Duodenal mucosa (tissue), 2 donors: Measurements from ENCODE around the gene TOM1L1.

Source experiments
- H3K27ac ChIP-seq: one replicate; pipeline ENCODE4 v1.7.0; 2013; ENCODE audit warnings: low read depth, low read length
- H3K27me3 ChIP-seq, 2 donors: one replicate each; pipeline ENCODE4 v1.7.0; 2013; ENCODE audit warnings: low read length in 2 of 2, control low read depth in 1 of 2; ENCODE audit not compliant: insufficient read depth in 2 of 2, control insufficient read depth in 1 of 2
- H3K36me3 ChIP-seq, 2 donors: one replicate each; pipeline ENCODE4 v1.7.0; 2013; ENCODE audit warnings: low read length in 2 of 2, control low read depth in 1 of 2; ENCODE audit not compliant: insufficient read depth in 2 of 2, control insufficient read depth in 1 of 2
- H3K4me1 ChIP-seq, 2 donors: one replicate each; pipeline ENCODE4 v1.7.0; 2013; ENCODE audit warnings: low read length in 2 of 2, control low read depth in 1 of 2; ENCODE audit not compliant: insufficient read depth in 2 of 2, control insufficient read depth in 1 of 2
- H3K4me3 ChIP-seq, 2 donors: one replicate each; pipeline ENCODE4 v1.7.0; 2013; ENCODE audit warnings: low read length in 2 of 2, low read depth in 1 of 2
- H3K9ac ChIP-seq, 2 donors: one replicate each; pipeline ENCODE4 v1.7.0; 2013; ENCODE audit warnings: low read length in 2 of 2, low read depth in 1 of 2
- H3K9me3 ChIP-seq, 2 donors: one replicate each; pipeline ENCODE4 v1.7.0; 2013; ENCODE audit warnings: low read length in 2 of 2, control low read depth in 1 of 2; ENCODE audit not compliant: control insufficient read depth in 1 of 2

Gene TOM1L1

GRCh38 chr17:55004484-55004883, 103.8 kb downstream of the TOM1L1 start:
- Histone ChIP-seq H3K27ac (no peak overlapping the region), H3K9me3 (no peaks in the 10 kb centered on the region), H3K4me1 (no peaks in the 10 kb centered on the region), H3K4me3 (no peak overlapping the region), H3K27me3 (no peaks in the 10 kb centered on the region), H3K36me3 (peaks cover 0 to 4% of the 10 kb centered on the region in 2 donors), H3K9ac (no peak overlapping the region)

DNA sequence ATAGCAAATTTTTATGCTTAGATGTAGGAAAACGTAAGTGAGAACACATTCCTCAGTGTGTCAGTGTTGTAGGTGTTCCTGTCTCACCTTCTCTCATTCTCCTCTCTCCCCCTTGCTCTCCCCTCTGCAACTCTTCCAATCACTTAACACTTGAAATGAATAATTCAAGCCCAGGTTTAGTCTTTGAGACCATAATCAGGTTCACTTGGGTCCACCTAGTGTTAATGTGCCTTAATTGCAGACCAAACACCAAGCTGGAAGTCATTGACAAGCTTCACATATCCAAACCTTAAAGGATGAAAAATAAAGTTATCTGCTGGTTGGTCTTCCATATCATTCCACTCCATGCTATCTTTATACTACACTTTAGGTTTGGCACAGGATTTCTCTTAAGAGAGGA, 104.9 kb downstream of the TOM1L1 start:
- H3K36me3 ChIP-seq = peaks cover 0 to 4% of the 10 kb centered on the region in 2 donors
- H3K4me1 ChIP-seq = no peaks in the 10 kb centered on the region
- no peak overlapping the region for H3K9ac ChIP-seq
- H3K9me3 ChIP-seq = no peaks in the 10 kb centered on the region
- H3K4me3 ChIP-seq = no peak overlapping the region
- no peak overlapping the region for H3K27ac ChIP-seq
- H3K27me3 ChIP-seq = no peaks in the 10 kb centered on the region
